HepG2 (cell line): Measurements from ENCODE around the gene KCNH1. TPM values are rescaled to one million over a fixed set of nuclear protein-coding genes. Genes with fewer than 3 reads are reported as not detected.

Source experiments
- ATAC-seq: fragments of 200-7000 bp; cut with Tn5 transposase; 3 replicates; pipeline ENCODE4 v1.9.1; 2020; ENCODE audit warnings: mild to moderate bottlenecking, moderate library complexity
- BruUV-seq: library from RNA; stranded (reverse); fragments of 400-500 nt; replicated peaks from 2 replicates; lab custom pipeline; 2021; lab: Mats Ljungman, UMichigan
- CTCF ChIA-PET: fragments of 300-600 bp; formaldehyde crosslinking; extraction: SDS; loops from one replicate; lab custom pipeline; 2021; ENCODE audit warnings: low total read pairs, inconsistent platforms, low intra/inter-chr PET ratio; lab: Yijun Ruan, JAX
- POLR2A ChIA-PET: fragments of 350-600 bp; sonication (Branson Sonifier 250); formaldehyde crosslinking; loops from one replicate; lab custom pipeline; 2020; ENCODE audit warnings: antibody characterized with exemption, inconsistent platforms; lab: Yijun Ruan, JAX
- DNase-seq: peaks from one replicate; pipeline ENCODE4 v3.0.0-alpha.2; 2015; ENCODE audit warnings: low spot score
- FAIRE-seq: peaks from 3 replicates; lab custom pipeline; 2011; peaks lifted over from hg19 to GRCh38; lab: Jason Lieb, UNC
- H2AFZ ChIP-seq: one replicate; pipeline ENCODE4 v1.6.1; 2011; ENCODE audit warnings: low read length, inconsistent platforms
- H3K27ac ChIP-seq: fragments of 300-600 bp; 3 replicates; pipeline ENCODE4 v1.8.0; 2011; ENCODE audit warnings: mixed run types, mild to moderate bottlenecking, mixed read lengths, low read length, inconsistent platforms; ENCODE audit not compliant: insufficient read depth; ENCODE audit errors: extremely low read length
- H3K27me3 ChIP-seq, 2 experiments: fragments of 200-600 bp in 1 of 2; 2 replicates in 1 of 2; 3 replicates in 1 of 2; pipeline versions ENCODE4 v1.6.0 to v1.8.0; 2011; ENCODE audit warnings: low read length in 2 of 2, mild to moderate bottlenecking in 2 of 2, moderate library complexity in 2 of 2, inconsistent platforms in 1 of 2; ENCODE audit not compliant: insufficient read depth in 2 of 2, control insufficient read depth in 1 of 2
- H3K36me3 ChIP-seq, 2 experiments: fragments of 200-600 bp in 1 of 2; replicated peaks in 1 of 2; 2 replicates in 1 of 2; 3 replicates in 1 of 2; pipeline versions ENCODE4 v1.5.1 to v1.8.0; 2011; ENCODE audit warnings: low read length in 2 of 2, inconsistent platforms in 1 of 2; ENCODE audit not compliant: insufficient read depth in 2 of 2, control insufficient read depth in 1 of 2
- H3K4me1 ChIP-seq: 2 replicates; pipeline ENCODE4 v1.5.1; 2012; ENCODE audit warnings: low read length, inconsistent platforms; ENCODE audit not compliant: insufficient read depth
- H3K4me2 ChIP-seq: 2 replicates; pipeline ENCODE4 v1.6.0; 2011; ENCODE audit warnings: low read depth, low read length, inconsistent platforms
- H3K4me3 ChIP-seq, 3 experiments: fragments of 200-600 bp in 1 of 3; sonication (generic), shearing (Covaris generic) in 1 of 3; replicated peaks in 1 of 3; 2 replicates each; pipeline ENCODE4 v1.5.1; 2011 to 2016; ENCODE audit warnings: low read length in 3 of 3, inconsistent platforms in 2 of 3, low read depth in 2 of 3, mild to moderate bottlenecking in 2 of 3, control low read depth in 1 of 3, mixed read lengths in 1 of 3; ENCODE audit not compliant: insufficient read depth in 1 of 3
- H3K79me2 ChIP-seq: one replicate; pipeline ENCODE4 v1.6.1; 2011; ENCODE audit warnings: low read length, inconsistent platforms; ENCODE audit not compliant: insufficient read depth
- H3K9ac ChIP-seq: 2 replicates; pipeline ENCODE4 v1.6.0; 2011; ENCODE audit warnings: mild to moderate bottlenecking, low read depth, low read length, inconsistent platforms; ENCODE audit not compliant: insufficient read depth
- H3K9me3 ChIP-seq: 2 replicates; pipeline ENCODE4 v1.5.1; 2012; ENCODE audit warnings: mild to moderate bottlenecking, low read length
- H4K20me1 ChIP-seq: 2 replicates; pipeline ENCODE4 v1.6.0; 2011; ENCODE audit warnings: inconsistent platforms, mild to moderate bottlenecking, low read length, moderate library complexity; ENCODE audit not compliant: insufficient read depth
- JUND ChIP-seq: sonication (generic); formaldehyde crosslinking; IDR thresholded peaks from 2 replicates; pipeline ENCODE4 v1.8.0; 2022; ENCODE audit warnings: mild to moderate bottlenecking, missing genetic modification reagents
- SMYD3 ChIP-seq: sonication (generic); formaldehyde crosslinking; IDR thresholded peaks from 2 replicates; pipeline ENCODE4 v1.8.1; 2023; ENCODE audit warnings: mild to moderate bottlenecking, missing genetic modification reagents
- ZBTB43 ChIP-seq: sonication (generic); formaldehyde crosslinking; conservative IDR thresholded peaks from 2 replicates; pipeline ENCODE4 v1.4.0; 2020; ENCODE audit warnings: missing genetic modification reagents
- ZNF790 ChIP-seq: sonication (generic); formaldehyde crosslinking; IDR thresholded peaks from 2 replicates; pipeline ENCODE4 v1.8.0; 2022; ENCODE audit warnings: missing genetic modification reagents, mild to moderate bottlenecking, borderline replicate concordance
- WGBS: methylation state at CpG from one replicate; pipeline ENCODE4 v1.1.6; 2017; ENCODE audit warnings: low lambda C conversion rate; 5-methylcytosine and 5-hydroxymethylcytosine counted together
- in situ Hi-C: cut with HindIII; loops from 2 replicates; pipeline ENCODE4 v1.10.0; 2017; ENCODE audit warnings: low pct_unique_long_range_greater_than_20kb; ENCODE audit not compliant: extremely low pct_ligation_motif_present
- intact Hi-C: fragments of 100-400 bp; cut with micrococcal nuclease; formaldehyde crosslinking; loops from one replicate; pipeline ENCODE4 v1.10.0; 2022; ENCODE audit not compliant: unreplicated experiment
- polyA plus RNA-seq, 8 experiments: library from polyadenylated mRNA; depleted of rRNA in 3 of 8; stranded (reverse) in 7 of 8; unstranded in 1 of 8; fragments of >200 nt; fragmentation: Illumina TruSeq in 4 of 8; extraction: Trizol in 4 of 8; gene quantifications; 2 replicates each; pipeline versions ENCODE4 v1.2.1 to v1.2.3, GENCODE V29; 2011 to 2016; ENCODE audit warnings: low read depth in 4 of 8, missing spikeins in 1 of 8, mixed read lengths in 1 of 8; ENCODE audit not compliant: insufficient read depth in 1 of 8
- total RNA-seq, 5 experiments: library from RNA; depleted of rRNA; stranded (reverse); fragments of >200 nt; fragmentation: Illumina TruSeq; extraction: Trizol; gene quantifications; 2 replicates each; pipeline ENCODE4 v1.2.3, GENCODE V29; 2016; ENCODE audit warnings: low read depth in 1 of 5
- TF ChIP-seq, protein P1 (sequence below): sonication (generic); formaldehyde crosslinking; IDR thresholded peaks from 2 replicates; pipeline ENCODE4 v1.5.0; 2020; ENCODE audit warnings: mild to moderate bottlenecking, missing genetic modification reagents
- TF ChIP-seq, protein P2 (sequence below): sonication (generic); formaldehyde crosslinking; IDR thresholded peaks from 2 replicates; pipeline ENCODE4 v1.4.0; 2020; ENCODE audit warnings: missing genetic modification reagents
- TF ChIP-seq, protein P3 (sequence below): sonication (generic); formaldehyde crosslinking; IDR thresholded peaks from 2 replicates; pipeline ENCODE4 v1.5.1; 2020; ENCODE audit warnings: mild to moderate bottlenecking, missing genetic modification reagents, moderate library complexity

The KCNH1 gene
- total and polyA plus RNA-seq, 2 of the 13 experiments (the other 11 are each of a cell fraction or from before 2014, with no cell fraction given), result not detected

- no peak for FAIRE-seq
- H4K20me1 ChIP-seq, result no peaks in the 10 kb centered on the region
- ATAC-seq, result no peak
- ChIA-PET POLR2A (no interaction called here), CTCF (no interaction called here)
- no peaks in the 10 kb centered on the region for H3K4me1 ChIP-seq
- H3K36me3 ChIP-seq, result no peaks in the 10 kb centered on the region
- intact Hi-C loops (no loop called here), in situ Hi-C loops (no loop called here)
- no peak overlapping the region for H3K27ac ChIP-seq
- DNase-seq, result no peak
- H3K9ac ChIP-seq, result no peak overlapping the region
- H3K79me2 ChIP-seq, result no peaks in the 10 kb centered on the region
- no peak overlapping the region for H3K4me2 ChIP-seq
- H3K9me3 ChIP-seq, result no peaks in the 10 kb centered on the region
- H3K4me3 ChIP-seq, result no peak overlapping the region
- no peaks in the 10 kb centered on the region for H3K27me3 ChIP-seq
- TF ChIP-seq, protein P1, sequence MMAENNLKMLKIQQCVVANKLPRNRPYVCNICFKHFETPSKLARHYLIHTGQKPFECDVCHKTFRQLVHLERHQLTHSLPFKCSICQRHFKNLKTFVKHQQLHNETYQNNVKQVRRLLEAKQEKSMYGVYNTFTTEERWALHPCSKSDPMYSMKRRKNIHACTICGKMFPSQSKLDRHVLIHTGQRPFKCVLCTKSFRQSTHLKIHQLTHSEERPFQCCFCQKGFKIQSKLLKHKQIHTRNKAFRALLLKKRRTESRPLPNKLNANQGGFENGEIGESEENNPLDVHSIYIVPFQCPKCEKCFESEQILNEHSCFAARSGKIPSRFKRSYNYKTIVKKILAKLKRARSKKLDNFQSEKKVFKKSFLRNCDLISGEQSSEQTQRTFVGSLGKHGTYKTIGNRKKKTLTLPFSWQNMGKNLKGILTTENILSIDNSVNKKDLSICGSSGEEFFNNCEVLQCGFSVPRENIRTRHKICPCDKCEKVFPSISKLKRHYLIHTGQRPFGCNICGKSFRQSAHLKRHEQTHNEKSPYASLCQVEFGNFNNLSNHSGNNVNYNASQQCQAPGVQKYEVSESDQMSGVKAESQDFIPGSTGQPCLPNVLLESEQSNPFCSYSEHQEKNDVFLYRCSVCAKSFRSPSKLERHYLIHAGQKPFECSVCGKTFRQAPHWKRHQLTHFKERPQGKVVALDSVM (CRISPR knock-in tag), result no peak
- no peak for TF ChIP-seq JUND (CRISPR knock-in tag)
- no TSS peak for BruUV-seq
- no peak overlapping the region for H2AFZ ChIP-seq
Measured at GRCh38 chr1:210669951-210670350, 464.0 kb downstream of the KCNH1 start.

GRCh38 chr1:210663730-210664573 lies 470.0 kb downstream of the KCNH1 start:
- H3K79me2 ChIP-seq, result no peaks in the 10 kb centered on the region
- in situ Hi-C loops, result no loop called here
- no peaks in the 10 kb centered on the region for H3K36me3 ChIP-seq
- no peak overlapping the region for H3K4me2 ChIP-seq
- H3K27me3 ChIP-seq, result no peaks in the 10 kb centered on the region
- FAIRE-seq (no peak), ATAC-seq (no peak), DNase-seq (no peak)
- no peak overlapping the region for H2AFZ ChIP-seq
- no peak overlapping the region for H3K9ac ChIP-seq
- WGBS, result 2% methylated on average over 7 of the region's 7 CpGs
- no peak overlapping the region for H3K27ac ChIP-seq
- H4K20me1 ChIP-seq, result no peaks in the 10 kb centered on the region
- ChIA-PET CTCF (no interaction called here), POLR2A (no interaction called here)
- no peaks in the 10 kb centered on the region for H3K4me1 ChIP-seq
- intact Hi-C loops, result no loop called here
- no peak overlapping the region for H3K4me3 ChIP-seq
- no TSS peak for BruUV-seq
- H3K9me3 ChIP-seq, result no peaks in the 10 kb centered on the region
- TF ChIP-seq ZBTB43 (no peak), SMYD3 (CRISPR knock-in tag) (no peak), ZNF790 (CRISPR knock-in tag) (no peak)
- TF ChIP-seq, protein P2, sequence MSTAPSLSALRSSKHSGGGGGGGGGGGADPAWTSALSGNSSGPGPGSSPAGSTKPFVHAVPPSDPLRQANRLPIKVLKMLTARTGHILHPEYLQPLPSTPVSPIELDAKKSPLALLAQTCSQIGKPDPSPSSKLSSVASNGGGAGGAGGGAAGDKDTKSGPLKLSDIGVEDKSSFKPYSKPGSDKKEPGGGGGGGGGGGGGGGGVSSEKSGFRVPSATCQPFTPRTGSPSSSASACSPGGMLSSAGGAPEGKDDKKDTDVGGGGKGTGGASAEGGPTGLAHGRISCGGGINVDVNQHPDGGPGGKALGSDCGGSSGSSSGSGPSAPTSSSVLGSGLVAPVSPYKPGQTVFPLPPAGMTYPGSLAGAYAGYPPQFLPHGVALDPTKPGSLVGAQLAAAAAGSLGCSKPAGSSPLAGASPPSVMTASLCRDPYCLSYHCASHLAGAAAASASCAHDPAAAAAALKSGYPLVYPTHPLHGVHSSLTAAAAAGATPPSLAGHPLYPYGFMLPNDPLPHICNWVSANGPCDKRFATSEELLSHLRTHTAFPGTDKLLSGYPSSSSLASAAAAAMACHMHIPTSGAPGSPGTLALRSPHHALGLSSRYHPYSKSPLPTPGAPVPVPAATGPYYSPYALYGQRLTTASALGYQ (CRISPR knock-in tag), result no peak
- TF ChIP-seq, protein P3, sequence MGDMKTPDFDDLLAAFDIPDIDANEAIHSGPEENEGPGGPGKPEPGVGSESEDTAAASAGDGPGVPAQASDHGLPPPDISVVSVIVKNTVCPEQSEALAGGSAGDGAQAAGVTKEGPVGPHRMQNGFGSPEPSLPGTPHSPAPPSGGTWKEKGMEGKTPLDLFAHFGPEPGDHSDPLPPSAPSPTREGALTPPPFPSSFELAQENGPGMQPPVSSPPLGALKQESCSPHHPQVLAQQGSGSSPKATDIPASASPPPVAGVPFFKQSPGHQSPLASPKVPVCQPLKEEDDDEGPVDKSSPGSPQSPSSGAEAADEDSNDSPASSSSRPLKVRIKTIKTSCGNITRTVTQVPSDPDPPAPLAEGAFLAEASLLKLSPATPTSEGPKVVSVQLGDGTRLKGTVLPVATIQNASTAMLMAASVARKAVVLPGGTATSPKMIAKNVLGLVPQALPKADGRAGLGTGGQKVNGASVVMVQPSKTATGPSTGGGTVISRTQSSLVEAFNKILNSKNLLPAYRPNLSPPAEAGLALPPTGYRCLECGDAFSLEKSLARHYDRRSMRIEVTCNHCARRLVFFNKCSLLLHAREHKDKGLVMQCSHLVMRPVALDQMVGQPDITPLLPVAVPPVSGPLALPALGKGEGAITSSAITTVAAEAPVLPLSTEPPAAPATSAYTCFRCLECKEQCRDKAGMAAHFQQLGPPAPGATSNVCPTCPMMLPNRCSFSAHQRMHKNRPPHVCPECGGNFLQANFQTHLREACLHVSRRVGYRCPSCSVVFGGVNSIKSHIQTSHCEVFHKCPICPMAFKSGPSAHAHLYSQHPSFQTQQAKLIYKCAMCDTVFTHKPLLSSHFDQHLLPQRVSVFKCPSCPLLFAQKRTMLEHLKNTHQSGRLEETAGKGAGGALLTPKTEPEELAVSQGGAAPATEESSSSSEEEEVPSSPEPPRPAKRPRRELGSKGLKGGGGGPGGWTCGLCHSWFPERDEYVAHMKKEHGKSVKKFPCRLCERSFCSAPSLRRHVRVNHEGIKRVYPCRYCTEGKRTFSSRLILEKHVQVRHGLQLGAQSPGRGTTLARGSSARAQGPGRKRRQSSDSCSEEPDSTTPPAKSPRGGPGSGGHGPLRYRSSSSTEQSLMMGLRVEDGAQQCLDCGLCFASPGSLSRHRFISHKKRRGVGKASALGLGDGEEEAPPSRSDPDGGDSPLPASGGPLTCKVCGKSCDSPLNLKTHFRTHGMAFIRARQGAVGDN (CRISPR knock-in tag), result no peak
